Glomerular endothelial cell (primary cell): ENCODE results near the gene ZNF580. TPM values are rescaled to one million over a fixed set of nuclear protein-coding genes. Genes with fewer than 3 reads are reported as not detected.

Experiments
- DNase-seq: peaks from one replicate; pipeline ENCODE4 v3.0.0-alpha.2; 2011; ENCODE audit warnings: low read depth, low spot score; ENCODE audit errors: extremely low read depth
- total RNA-seq: library from RNA; depleted of rRNA; stranded (reverse); fragments of >200 nt; gene quantifications from 2 replicates; pipeline ENCODE4 v1.2.3, GENCODE V29; 2015

Gene ZNF580
- total RNA-seq, 1 donor from 2014 or later = 28.9 TPM

DNA sequence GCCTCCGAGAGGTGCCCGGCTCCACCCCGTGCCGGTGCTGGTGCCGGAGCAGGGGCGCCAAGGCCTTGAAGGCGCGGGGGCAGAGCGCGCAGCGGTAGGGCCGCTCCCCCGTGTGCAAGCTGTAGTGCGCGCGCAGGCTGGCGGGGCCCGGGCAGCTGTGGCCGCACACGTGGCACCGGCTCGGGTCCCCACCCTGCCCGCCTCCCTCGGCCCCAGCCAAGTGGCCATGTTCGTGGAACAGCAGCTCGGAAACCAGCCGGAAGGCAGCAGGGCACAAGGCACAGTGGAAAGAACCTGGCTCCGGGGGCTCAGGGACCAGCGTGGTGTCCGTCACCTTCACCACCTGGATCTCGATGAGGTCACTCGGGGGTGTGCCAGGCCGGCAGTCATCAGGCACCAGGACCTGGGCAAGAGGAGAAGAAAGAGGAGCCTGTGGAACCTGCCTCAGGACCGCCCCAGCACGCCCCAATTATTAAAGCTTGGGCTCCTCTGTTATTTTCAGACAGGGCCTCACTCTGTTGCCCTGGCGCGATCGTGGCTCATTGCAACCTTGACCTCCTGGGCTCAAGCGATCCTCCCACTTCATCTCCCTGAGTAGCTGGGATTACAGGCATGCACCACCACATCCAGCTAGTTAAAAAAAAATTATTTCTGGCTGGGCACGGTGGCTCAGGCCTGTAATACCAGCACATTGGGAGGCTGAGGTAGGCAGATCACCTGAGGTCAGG is 18.4 kb upstream of the ZNF580 start:
- DNase-seq = no peak

DNA sequence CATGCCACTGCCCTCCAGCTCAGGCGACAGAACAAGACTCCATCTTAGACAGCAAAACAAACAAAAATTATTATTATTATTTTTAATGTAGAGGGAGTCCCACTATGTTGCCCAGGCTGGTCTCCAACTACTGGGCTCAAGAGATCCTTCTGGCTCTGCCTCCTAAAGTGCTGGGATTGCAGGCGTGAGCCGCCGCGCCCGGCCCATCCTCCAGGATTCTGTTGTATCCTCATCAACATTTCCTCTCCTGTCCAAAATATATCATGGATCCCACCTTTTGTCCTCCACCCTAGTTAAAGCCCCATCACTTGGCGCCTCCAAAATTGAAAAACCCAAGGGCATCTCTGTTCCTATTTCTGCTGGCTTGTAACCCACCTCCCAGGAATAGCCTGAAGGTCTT is 17.7 kb upstream of the ZNF580 start:
- no peak for DNase-seq

DNA sequence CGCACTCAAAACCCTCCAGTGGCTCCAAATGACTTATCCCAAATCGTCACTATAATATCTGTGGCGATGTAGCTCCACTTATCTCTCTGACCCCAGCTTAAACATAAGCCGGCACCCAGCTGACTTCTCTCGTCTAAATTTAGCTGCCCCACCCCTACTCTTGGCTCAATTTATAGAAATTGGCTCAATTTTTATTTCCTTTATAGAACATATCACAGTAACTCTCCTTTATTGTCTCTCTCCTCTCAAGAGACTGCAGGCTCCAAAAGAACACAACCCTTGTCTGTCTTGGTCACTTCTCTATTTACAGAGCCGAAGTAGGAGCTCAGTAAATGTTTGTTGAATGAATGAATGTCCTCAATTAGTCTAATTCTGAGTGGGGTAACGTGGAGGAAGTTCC is 17.2 kb upstream of the ZNF580 start:
- no peak for DNase-seq

DNA sequence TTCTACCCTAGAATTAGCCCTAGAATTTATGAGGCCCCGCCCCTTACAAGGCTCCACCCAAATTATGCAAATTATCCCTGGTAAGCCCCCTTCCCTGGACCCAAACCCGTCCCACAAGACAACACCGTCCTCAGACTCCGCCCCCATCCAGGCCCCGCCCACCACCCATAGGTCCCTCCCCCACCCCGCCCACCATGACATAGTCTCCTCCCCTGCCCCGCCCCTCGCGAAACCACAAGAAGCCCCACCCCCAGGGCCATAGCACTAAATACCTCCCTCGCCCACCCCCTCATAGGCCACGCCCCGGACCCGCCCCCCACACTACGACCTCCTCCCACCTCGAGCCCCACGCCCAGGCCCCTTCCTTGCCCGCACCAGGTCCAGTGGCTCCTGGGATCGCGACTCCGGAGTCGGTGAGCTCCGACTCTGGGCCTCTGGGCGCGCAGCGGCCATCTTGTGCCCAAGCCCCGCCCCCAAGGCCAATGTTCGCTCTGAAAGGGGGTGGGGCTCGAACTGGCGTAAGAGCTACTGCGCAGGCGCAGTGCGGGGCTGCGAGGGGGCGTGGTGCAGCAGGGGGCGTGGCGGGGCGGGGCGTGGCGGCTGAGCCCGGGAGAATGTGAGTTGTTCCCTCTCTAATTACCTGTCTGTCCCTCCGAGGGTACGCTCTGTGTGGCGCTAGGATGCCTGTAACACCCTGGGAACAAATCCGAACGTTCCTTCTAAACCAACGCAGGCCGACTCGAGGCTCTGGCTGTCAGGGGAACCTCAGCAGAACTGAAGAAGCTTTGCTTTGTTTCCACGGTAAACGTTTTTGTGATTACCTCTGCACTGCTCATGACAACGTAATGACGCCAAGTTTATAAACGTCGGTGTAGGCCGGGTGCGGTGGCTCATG is 16.4 kb upstream of the ZNF580 start, which contains the start of gene ZNF784:
Gene ZNF784 (minus strand): TSS at position 458 of the 895 bp plus-strand sequence. CDS start 5 bp downstream, at position 453.
- DNase-seq = no peak

- no peak for DNase-seq
These were observed 15.8 kb upstream of the ZNF580 start for GRCh38 chr19:55625004-55625326.

DNA sequence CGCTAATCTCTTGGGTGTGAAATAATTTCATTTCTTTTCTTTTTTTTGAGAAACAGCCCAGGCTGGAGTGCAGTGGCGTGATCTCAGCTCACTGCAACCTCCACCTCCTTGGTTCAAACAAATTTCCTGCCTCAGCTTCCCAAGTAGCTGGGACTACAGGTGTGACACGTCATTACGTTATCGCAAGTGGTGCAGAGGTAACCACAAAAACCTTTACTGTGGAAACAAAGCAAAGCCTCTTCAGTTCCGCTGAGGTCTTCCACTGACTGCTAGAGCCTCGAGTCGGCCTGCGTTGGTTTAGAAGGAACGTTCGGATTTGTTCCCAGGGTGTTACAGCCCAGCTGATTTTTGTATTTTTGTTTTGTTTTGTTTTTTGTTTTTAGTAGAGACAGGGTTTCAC is 14.5 kb upstream of the ZNF580 start:
- DNase-seq = no peak

DNA sequence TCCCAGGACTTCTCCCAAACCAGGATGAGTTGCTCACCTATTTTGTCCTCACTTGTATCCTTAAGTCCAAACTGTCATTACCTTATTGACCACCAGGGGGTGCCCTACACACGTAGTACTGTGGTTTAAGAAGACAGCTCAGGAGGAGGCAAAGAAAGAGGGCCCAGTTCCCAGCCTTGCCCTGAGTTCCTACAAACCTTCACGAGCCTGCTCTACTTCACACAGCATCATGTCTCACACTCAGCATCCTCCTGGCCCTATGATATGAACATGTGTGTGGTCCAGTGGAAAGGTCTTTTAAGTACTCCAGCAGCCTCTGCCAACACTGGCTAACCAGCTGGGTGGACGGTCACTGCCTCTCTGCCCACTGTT is 8.4 kb upstream of the ZNF580 start:
- DNase-seq = peak; percentile 89

DNA sequence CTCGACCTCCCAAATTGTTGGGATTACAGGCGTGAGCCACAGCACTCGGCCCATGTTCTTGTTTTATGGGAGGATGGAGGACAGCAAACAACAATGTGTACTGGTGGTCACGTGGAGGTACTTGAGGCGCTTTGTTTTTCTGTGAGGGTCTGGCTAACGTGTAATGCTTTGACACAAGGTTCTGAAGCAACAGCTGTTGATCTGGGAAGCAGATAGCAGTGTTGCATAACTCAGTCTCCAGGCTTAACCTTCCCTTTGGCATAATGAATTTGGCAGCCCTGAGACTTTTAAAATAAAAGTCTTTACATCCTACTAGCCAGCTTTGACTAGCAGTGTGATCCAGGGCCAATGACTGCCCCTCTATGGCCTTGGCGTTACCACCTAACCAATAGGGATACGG is 6.9 kb upstream of the ZNF580 start:
- no peak for DNase-seq

- DNase-seq = no peak
These were observed 5.5 kb upstream of the ZNF580 start for GRCh38 chr19:55635334-55635717.

- DNase-seq = no peak
These were observed 4.9 kb upstream of the ZNF580 start for GRCh38 chr19:55635856-55636440.

- no peak for DNase-seq
These were observed 4.1 kb upstream of the ZNF580 start for GRCh38 chr19:55636723-55637122.

- DNase-seq = no peak
These were observed 3.3 kb upstream of the ZNF580 start for GRCh38 chr19:55637534-55637933.

GRCh38 chr19:55638864-55639359 is 1.9 kb upstream of the ZNF580 start:
- no peak for DNase-seq

DNA sequence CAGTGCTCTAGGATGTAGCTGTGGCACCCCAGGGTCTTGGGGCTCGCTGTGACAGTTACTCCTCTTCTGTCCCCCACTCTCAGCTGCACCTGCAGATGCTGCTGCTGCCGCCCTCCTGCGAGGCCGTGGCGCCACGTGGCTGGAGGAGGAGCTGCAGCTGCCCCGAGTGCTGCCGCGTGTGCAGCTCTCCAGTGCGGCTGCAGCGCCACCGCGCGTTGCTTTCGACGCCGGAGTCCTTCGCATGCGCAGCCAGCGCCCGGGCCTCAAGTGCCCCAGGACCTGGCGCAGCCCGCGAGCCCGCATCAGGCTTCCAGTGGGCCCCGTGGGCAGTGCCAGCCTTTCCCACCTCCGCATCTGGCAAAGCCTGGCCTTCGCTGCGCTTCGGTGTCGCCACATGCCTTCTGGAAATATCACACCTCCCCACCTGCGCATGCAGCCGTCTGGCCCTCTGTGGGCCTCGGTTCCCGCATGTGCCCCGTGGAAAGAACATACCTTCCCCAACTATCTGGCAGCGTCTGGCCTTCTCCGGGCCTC is 692 bp upstream of the ZNF580 start:
- DNase-seq = no peak

GRCh38 chr19:55641426-55642152 is 787 bp downstream of the ZNF580 start:
- DNase-seq = no peak

- no peak for DNase-seq
These were observed 1.6 kb downstream of the ZNF580 start for GRCh38 chr19:55642153-55643002.

DNA sequence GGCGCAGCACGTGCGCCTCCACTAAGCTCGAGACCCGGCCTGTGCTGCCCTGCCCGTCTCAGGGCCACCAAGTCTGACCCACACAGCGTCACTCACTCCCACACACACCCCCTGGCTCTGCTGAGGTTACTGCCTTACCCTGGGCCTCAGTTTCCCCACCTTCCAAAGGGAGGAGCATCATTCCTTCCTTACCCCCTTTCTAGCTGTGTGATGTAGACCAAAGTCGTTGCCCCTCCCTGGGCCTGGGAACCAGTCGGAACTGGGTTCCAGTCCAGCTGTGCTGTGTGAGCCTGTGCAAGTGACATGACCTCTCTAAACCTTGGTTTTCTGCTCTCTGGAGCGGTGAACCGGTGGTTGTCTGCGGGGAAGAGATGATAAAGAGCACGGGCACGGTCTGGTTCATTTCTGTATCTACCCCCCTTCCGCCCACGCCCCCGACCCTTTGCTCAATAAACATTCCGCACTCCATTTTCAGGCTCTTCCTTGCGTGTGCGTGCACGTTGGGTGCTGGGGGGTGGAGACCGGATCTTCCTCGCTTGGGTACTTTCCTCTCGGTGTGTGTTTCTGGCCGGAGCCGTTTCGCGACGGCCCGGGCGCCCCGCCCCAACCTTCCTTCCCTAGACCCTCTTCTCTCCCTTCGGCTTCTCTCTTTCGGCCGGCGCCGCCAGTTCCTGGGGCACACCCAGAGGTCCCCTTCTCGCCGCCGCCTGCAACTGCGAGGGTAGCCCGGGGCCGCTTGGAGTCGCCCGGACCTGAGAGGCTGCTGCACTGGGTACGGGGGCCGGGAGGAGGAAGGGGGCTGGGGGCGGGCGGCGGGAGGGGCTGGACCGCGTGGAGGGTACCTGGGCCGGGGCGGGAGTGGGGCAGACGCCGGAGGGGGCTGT is 2.4 kb downstream of the ZNF580 start, which contains the start of gene ZNF581:
Gene ZNF581 (plus strand): TSS at position 647 of the 884 bp plus-strand sequence. CDS start 923 bp downstream, outside the sequence.
- DNase-seq = no peak

DNA sequence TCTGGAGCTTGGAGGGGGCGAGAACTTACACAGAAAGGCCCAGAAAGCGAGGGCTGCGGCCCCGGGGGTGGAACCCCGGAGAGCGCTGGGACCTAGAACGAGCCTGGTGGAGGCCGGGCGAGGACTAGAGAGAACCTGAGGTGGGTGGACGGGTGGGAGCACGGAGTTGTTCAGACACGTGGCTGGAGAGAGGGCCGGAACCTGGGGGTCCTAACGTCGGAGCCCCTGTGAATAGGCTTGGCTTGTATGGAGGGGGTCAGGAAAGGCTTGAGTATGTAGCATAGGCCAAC is 3.0 kb downstream of the ZNF580 start:
- DNase-seq = no peak
